Peyer's patch (tissue), 4 donors: ENCODE measurements around the gene TRIM23.
"Not testable (repeated sequence)": the region's sequence is repeated elsewhere in the genome, so short reads cannot be mapped to it uniquely, and the experiment has no call there.

ENCODE experiments used
- CTCF ChIP-seq, 6 experiments: fragments of 450-650 bp in 4 of 6; fragments of 200-600 bp in 2 of 6; sonication (generic) in 1 of 6; IDR thresholded peaks; one replicate each; pipeline ENCODE4 v1.5.1; 2017 to 2019; ENCODE audit warnings: antibody characterized with exemption in 6 of 6, mild to moderate bottlenecking in 3 of 6, moderate library complexity in 1 of 6
- POLR2A ChIP-seq, 2 donors: fragments of 450-650 bp; IDR thresholded peaks; one replicate each; pipeline ENCODE4 v1.5.1; 2017; ENCODE audit warnings: antibody characterized with exemption in 2 of 2, mild to moderate bottlenecking in 2 of 2, moderate library complexity in 2 of 2

DNA sequence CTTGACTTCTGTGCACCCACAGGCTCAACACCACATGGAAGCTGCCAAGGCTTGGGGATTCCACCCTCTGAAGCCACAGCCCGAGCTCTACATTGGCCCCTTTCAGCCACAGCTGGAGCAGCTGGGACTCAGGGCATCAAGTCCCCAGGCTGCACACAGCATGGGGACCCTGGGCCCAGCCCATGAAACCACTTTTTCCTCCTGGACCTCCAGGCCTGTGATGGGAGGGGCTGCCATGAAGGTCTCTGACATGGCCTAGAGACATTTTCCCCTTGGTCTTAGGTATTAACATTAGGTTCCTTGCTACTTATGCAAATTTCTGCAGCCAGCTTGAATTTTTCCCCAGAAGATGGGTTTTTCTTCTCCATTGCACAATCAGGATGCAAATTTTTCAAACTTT lies 22.4 kb downstream of the TRIM23 start:
- not testable (repeated sequence) for TF ChIP-seq CTCF, POLR2A (IDR thresholded peaks at IDR 0.05)
